H9 (cell line): ENCODE data around the gene MYH8. TPM values are rescaled to one million over a fixed set of nuclear protein-coding genes. Genes with fewer than 3 reads are reported as not detected.

ENCODE experiments used
- DNase-seq: peaks from one replicate; pipeline ENCODE4 v3.0.0-alpha.2; 2017
- H2AFZ ChIP-seq: one replicate; pipeline ENCODE4 v1.6.1; 2013; ENCODE audit warnings: mild to moderate bottlenecking, low read length, control low read depth, moderate library complexity
- H2AK5ac ChIP-seq: 2 replicates; pipeline ENCODE4 v1.6.1; 2013; ENCODE audit warnings: low read length, control low read depth, mixed read lengths; ENCODE audit not compliant: insufficient read length
- H2BK120ac ChIP-seq: one replicate; pipeline ENCODE4 v1.6.1; 2013; ENCODE audit warnings: low read depth, mild to moderate bottlenecking, low read length, control low read depth, inconsistent platforms; ENCODE audit not compliant: poor library complexity, severe bottlenecking
- H2BK12ac ChIP-seq: 2 replicates; pipeline ENCODE4 v1.6.1; 2013; ENCODE audit warnings: low read length, control low read depth, mixed read lengths, low read depth; ENCODE audit not compliant: insufficient read length
- H2BK15ac ChIP-seq: 2 replicates; pipeline ENCODE4 v1.6.1; 2013; ENCODE audit warnings: low read depth, low read length, control low read depth
- H2BK20ac ChIP-seq: one replicate; pipeline ENCODE4 v1.6.1; 2013; ENCODE audit warnings: low read depth, mild to moderate bottlenecking, low read length, control low read depth, inconsistent platforms; ENCODE audit not compliant: poor library complexity, severe bottlenecking
- H2BK5ac ChIP-seq: 2 replicates; pipeline ENCODE4 v1.6.1; 2013; ENCODE audit warnings: low read length, control low read depth, mixed read lengths; ENCODE audit not compliant: insufficient read length
- H3K14ac ChIP-seq: 2 replicates; pipeline ENCODE4 v1.6.1; 2013; ENCODE audit warnings: low read length, control low read depth; ENCODE audit not compliant: insufficient read depth
- H3K18ac ChIP-seq: 2 replicates; pipeline ENCODE4 v1.6.1; 2013; ENCODE audit warnings: low read depth, mild to moderate bottlenecking, mixed read lengths, low read length, control low read depth; ENCODE audit not compliant: insufficient read length
- H3K23ac ChIP-seq: 2 replicates; pipeline ENCODE4 v1.6.1; 2013; ENCODE audit warnings: low read length, control low read depth, mixed read lengths, low read depth; ENCODE audit not compliant: insufficient read length
- H3K23me2 ChIP-seq: 2 replicates; pipeline ENCODE4 v1.6.1; 2013; ENCODE audit warnings: low read depth, mild to moderate bottlenecking, mixed read lengths, low read length, control low read depth; ENCODE audit not compliant: insufficient read length, poor library complexity, severe bottlenecking
- H3K27ac ChIP-seq: 2 replicates; pipeline ENCODE4 v1.5.1; 2013; ENCODE audit warnings: low read length, control low read depth, mixed read lengths, low read depth; ENCODE audit not compliant: insufficient read length
- H3K27me3 ChIP-seq: 2 replicates; pipeline ENCODE4 v1.6.1; 2013; ENCODE audit warnings: low read length, control low read depth, inconsistent platforms; ENCODE audit not compliant: insufficient read depth
- H3K4ac ChIP-seq: 2 replicates; pipeline ENCODE4 v1.6.1; 2013; ENCODE audit warnings: low read depth, mild to moderate bottlenecking, control low read depth, inconsistent platforms, low read length, moderate library complexity
- H3K4me1 ChIP-seq: 2 replicates; pipeline ENCODE4 v1.6.1; 2013; ENCODE audit warnings: low read length, control low read depth, inconsistent platforms; ENCODE audit not compliant: insufficient read depth
- H3K4me2 ChIP-seq: 2 replicates; pipeline ENCODE4 v1.6.1; 2013; ENCODE audit warnings: low read length, control low read depth, mixed read lengths; ENCODE audit not compliant: insufficient read length, insufficient read depth
- H3K56ac ChIP-seq: 2 replicates; pipeline ENCODE4 v1.6.1; 2013; ENCODE audit warnings: low read depth, mild to moderate bottlenecking, mixed read lengths, low read length, control low read depth; ENCODE audit not compliant: insufficient read length
- H3K79me1 ChIP-seq: 2 replicates; pipeline ENCODE4 v1.6.1; 2013; ENCODE audit warnings: low read depth, mild to moderate bottlenecking, moderate library complexity, low read length, control low read depth, inconsistent platforms; ENCODE audit not compliant: insufficient read depth, poor library complexity, severe bottlenecking
- H3K79me2 ChIP-seq: 2 replicates; pipeline ENCODE4 v1.6.1; 2013; ENCODE audit warnings: low read length, control low read depth, inconsistent platforms; ENCODE audit not compliant: insufficient read depth
- H3K9ac ChIP-seq: 2 replicates; pipeline ENCODE4 v1.6.1; 2013; ENCODE audit warnings: low read length, control low read depth, mixed read lengths; ENCODE audit not compliant: insufficient read length; ENCODE audit errors: extremely low read depth
- H3K9me3 ChIP-seq: one replicate; pipeline ENCODE4 v1.6.1; 2013; ENCODE audit warnings: low read depth, low read length, inconsistent platforms; ENCODE audit not compliant: control insufficient read depth
- H3T11ph ChIP-seq: one replicate; pipeline ENCODE4 v1.6.1; 2013; ENCODE audit warnings: mild to moderate bottlenecking, low read length, control low read depth, inconsistent platforms
- H4K20me1 ChIP-seq: one replicate; pipeline ENCODE4 v1.6.1; 2013; ENCODE audit not compliant: control insufficient read depth, insufficient read length, insufficient read depth
- H4K5ac ChIP-seq: 2 replicates; pipeline ENCODE4 v1.6.1; 2013; ENCODE audit warnings: low read depth, mild to moderate bottlenecking, mixed read lengths, low read length, control low read depth; ENCODE audit not compliant: insufficient read length
- H4K8ac ChIP-seq: replicated peaks from 2 replicates; pipeline ENCODE4 v1.6.1; 2013; ENCODE audit warnings: low read length, control low read depth, mixed read lengths, low read depth; ENCODE audit not compliant: insufficient read length
- H4K91ac ChIP-seq: 2 replicates; pipeline ENCODE4 v1.6.1; 2013; ENCODE audit warnings: low read depth, mild to moderate bottlenecking, moderate library complexity, mixed read lengths, low read length, control low read depth; ENCODE audit not compliant: insufficient read length
- H3K27ac Mint-ChIP-seq, 3 experiments: 2 replicates in 2 of 3; 3 replicates in 1 of 3; pipeline ENCODE4 v1.8.0; 2020 to 2021; ENCODE audit warnings: mixed read lengths in 3 of 3, mild to moderate bottlenecking in 1 of 3, moderate library complexity in 1 of 3
- H3K27me3 Mint-ChIP-seq: 2 replicates; pipeline ENCODE4 v1.8.0; 2021; ENCODE audit warnings: low read depth, mild to moderate bottlenecking, moderate library complexity, mixed read lengths
- H3K36me3 Mint-ChIP-seq, 3 experiments: 2 replicates in 2 of 3; 3 replicates in 1 of 3; pipeline ENCODE4 v1.8.0; 2020 to 2021; ENCODE audit warnings: low read depth in 3 of 3, mixed read lengths in 3 of 3; ENCODE audit not compliant: insufficient read depth in 1 of 3
- H3K4me1 Mint-ChIP-seq, 2 experiments: 2 replicates each; pipeline ENCODE4 v1.8.0; 2020; ENCODE audit warnings: mixed read lengths in 2 of 2
- H3K4me3 Mint-ChIP-seq, 2 experiments: 2 replicates in 1 of 2; 3 replicates in 1 of 2; pipeline ENCODE4 v1.8.0; 2020 to 2021; ENCODE audit warnings: mild to moderate bottlenecking in 2 of 2, mixed read lengths in 2 of 2, moderate library complexity in 1 of 2
- H3K9me3 Mint-ChIP-seq, 2 experiments: 2 replicates in 1 of 2; 3 replicates in 1 of 2; pipeline ENCODE4 v1.8.0; 2020; ENCODE audit warnings: mild to moderate bottlenecking in 2 of 2, mixed read lengths in 2 of 2, moderate library complexity in 1 of 2
- CTCF ChIP-seq: fragments of 200-600 bp; sonication (generic); conservative IDR thresholded peaks from 3 replicates; pipeline ENCODE4 v1.8.0; 2021; ENCODE audit warnings: antibody characterized with exemption, mild to moderate bottlenecking
- WGBS: extraction: QIAGEN DNeasy Blood & Tissue Kit; methylation state at CpG from one replicate; pipeline ENCODE4 v1.1.7; 2013; ENCODE audit warnings: missing lambda C conversion rate, low lambda C conversion rate, mixed read lengths; ENCODE audit not compliant: insufficient read length; ENCODE audit errors: extremely low coverage; 5-methylcytosine and 5-hydroxymethylcytosine counted together
- total RNA-seq: library from RNA; stranded (reverse); gene quantifications from 2 replicates; pipeline ENCODE4 v1.2.1, GENCODE V29; 2021

Gene MYH8
- total RNA-seq, 1 experiment from 2014 or later: not detected

GRCh38 chr17:10439816-10440215, 18.1 kb upstream of the MYH8 start:
- no peak overlapping the region for H3K27ac ChIP-seq
- no peaks in the 10 kb centered on the region for H3K9me3 ChIP-seq
- H3K4ac ChIP-seq: no peak overlapping the region
- H3K18ac ChIP-seq: no peak overlapping the region
- H2BK20ac ChIP-seq: no peak overlapping the region
- no peak overlapping the region for H2AK5ac ChIP-seq
- no peak overlapping the region for H4K8ac ChIP-seq
- no peak overlapping the region for H3T11ph ChIP-seq
- no peak overlapping the region for H3K56ac ChIP-seq
- H2BK12ac ChIP-seq: no peak overlapping the region
- no peaks in the 10 kb centered on the region for H3K27me3 ChIP-seq
- WGBS: no CpG with 5 or more reads among the region's 1 CpG
- no peaks in the 10 kb centered on the region for H3K4me1 ChIP-seq
- H2BK120ac ChIP-seq: no peak overlapping the region
- H4K91ac ChIP-seq: no peak overlapping the region
- no peak for TF ChIP-seq CTCF
- no peak overlapping the region for H3K4me2 ChIP-seq
- no peak for DNase-seq
- no peak overlapping the region for H2AFZ ChIP-seq
- no peak overlapping the region for H2BK5ac ChIP-seq
- Mint-ChIP-seq H3K36me3 (peaks cover 0 to 10% (median 2%) of the 10 kb centered on the region in 3 experiments; a peak in 2 of 7 replicates), H3K4me3 (no peak overlapping the region), H3K9me3 (peaks cover 4 to 7% of the 10 kb centered on the region in 2 experiments; a peak in 2 of 5 replicates), H3K27ac (no peak overlapping the region), H3K4me1 (no peaks in the 10 kb centered on the region; a peak in 1 of 4 replicates), H3K27me3 (no peaks in the 10 kb centered on the region)
- H3K79me1 ChIP-seq: no peaks in the 10 kb centered on the region
- H2BK15ac ChIP-seq: no peak overlapping the region
- H3K14ac ChIP-seq: no peak overlapping the region
- no peak overlapping the region for H3K23ac ChIP-seq
- no peaks in the 10 kb centered on the region for H4K20me1 ChIP-seq
- no peaks in the 10 kb centered on the region for H3K79me2 ChIP-seq
- H4K5ac ChIP-seq: no peak overlapping the region
- H3K9ac ChIP-seq: no peak overlapping the region
- no peaks in the 10 kb centered on the region for H3K23me2 ChIP-seq
